ENCODE measurements around the gene TIGAR. TPM values are rescaled to one million over a fixed set of nuclear protein-coding genes. Genes with fewer than 3 reads are reported as not detected.

TIGAR gene
- total RNA-seq, 1 experiment from 2014 or later = 27.5 TPM

DNA sequence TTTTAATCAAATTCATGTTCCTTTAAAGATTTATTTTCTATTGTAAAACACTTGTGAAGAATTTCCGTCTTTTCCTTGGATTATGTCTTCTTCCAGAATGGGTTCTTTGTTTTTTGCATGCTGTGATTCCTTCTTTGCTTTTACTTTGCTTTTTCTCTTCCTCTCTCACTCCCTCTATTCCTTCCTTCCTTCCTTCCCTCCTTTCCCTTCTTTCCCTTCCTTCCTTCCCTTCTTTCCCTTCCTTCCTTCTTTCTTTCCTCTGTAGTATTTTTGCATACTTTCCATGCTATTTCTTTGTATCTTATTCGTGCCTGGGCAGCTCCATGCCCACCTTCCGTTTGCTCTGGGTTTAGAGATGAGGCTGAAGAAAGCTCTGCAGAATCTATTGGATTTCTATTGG lies 80.1 kb downstream of the TIGAR start:
- H3K27ac ChIP-seq (ENCODE audit: insufficient read length, low read depth, low read length) = no peak overlapping the region
- no peaks in the 10 kb centered on the region for H3K27me3 ChIP-seq (ENCODE audit: insufficient read depth, low read length)
- H3K14ac ChIP-seq (ENCODE audit: insufficient read depth, low read length) = no peak overlapping the region
- TF ChIP-seq, protein P1, sequence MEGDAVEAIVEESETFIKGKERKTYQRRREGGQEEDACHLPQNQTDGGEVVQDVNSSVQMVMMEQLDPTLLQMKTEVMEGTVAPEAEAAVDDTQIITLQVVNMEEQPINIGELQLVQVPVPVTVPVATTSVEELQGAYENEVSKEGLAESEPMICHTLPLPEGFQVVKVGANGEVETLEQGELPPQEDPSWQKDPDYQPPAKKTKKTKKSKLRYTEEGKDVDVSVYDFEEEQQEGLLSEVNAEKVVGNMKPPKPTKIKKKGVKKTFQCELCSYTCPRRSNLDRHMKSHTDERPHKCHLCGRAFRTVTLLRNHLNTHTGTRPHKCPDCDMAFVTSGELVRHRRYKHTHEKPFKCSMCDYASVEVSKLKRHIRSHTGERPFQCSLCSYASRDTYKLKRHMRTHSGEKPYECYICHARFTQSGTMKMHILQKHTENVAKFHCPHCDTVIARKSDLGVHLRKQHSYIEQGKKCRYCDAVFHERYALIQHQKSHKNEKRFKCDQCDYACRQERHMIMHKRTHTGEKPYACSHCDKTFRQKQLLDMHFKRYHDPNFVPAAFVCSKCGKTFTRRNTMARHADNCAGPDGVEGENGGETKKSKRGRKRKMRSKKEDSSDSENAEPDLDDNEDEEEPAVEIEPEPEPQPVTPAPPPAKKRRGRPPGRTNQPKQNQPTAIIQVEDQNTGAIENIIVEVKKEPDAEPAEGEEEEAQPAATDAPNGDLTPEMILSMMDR (conservative IDR thresholded peaks at IDR 0.05) = no peak
- H2BK5ac ChIP-seq (ENCODE audit: insufficient read length, low read length) = no peak overlapping the region
- Mint-ChIP-seq H3K9me3 (peaks cover 10 to 11% of the 10 kb centered on the region in 2 experiments), H3K4me1 (peaks cover 3 to 6% of the 10 kb centered on the region in 2 experiments; a peak in 3 of 4 replicates), H3K36me3 (ENCODE audit: insufficient read depth in 1 of 3, low read depth in 3 of 3) (peaks cover 0 to 8% (median 0%) of the 10 kb centered on the region in 3 experiments; a peak in 1 of 7 replicates), H3K27me3 (ENCODE audit: low read depth) (peaks cover 5% of the 10 kb centered on the region; the same call in 1 of the 2 replicates), H3K27ac (no peak overlapping the region), H3K4me3 (no peak overlapping the region)
- no peak overlapping the region for H4K5ac ChIP-seq (ENCODE audit: insufficient read length, low read depth, low read length)
- H3K4me1 ChIP-seq (ENCODE audit: insufficient read depth, low read length) = no peaks in the 10 kb centered on the region
- H4K20me1 ChIP-seq (ENCODE audit: control insufficient read depth, insufficient read depth, insufficient read length) = no peaks in the 10 kb centered on the region
- no peak overlapping the region for H2BK15ac ChIP-seq (ENCODE audit: low read depth, low read length)
- H4K8ac ChIP-seq (replicated peaks; ENCODE audit: insufficient read length, low read depth, low read length) = no peak overlapping the region
- H3K4me2 ChIP-seq (ENCODE audit: insufficient read depth, insufficient read length, low read length) = no peak overlapping the region
- no peak overlapping the region for H3K23ac ChIP-seq (ENCODE audit: insufficient read length, low read depth, low read length)
- no peak overlapping the region for H2BK20ac ChIP-seq (ENCODE audit: low read depth, low read length, poor library complexity, severe bottlenecking)
- H3K56ac ChIP-seq (ENCODE audit: insufficient read length, low read depth, low read length) = no peak overlapping the region
- H2BK120ac ChIP-seq (ENCODE audit: low read depth, low read length, poor library complexity, severe bottlenecking) = no peak overlapping the region
- no peak overlapping the region for H3T11ph ChIP-seq (ENCODE audit: low read length)
- no peaks in the 10 kb centered on the region for H3K79me1 ChIP-seq (ENCODE audit: insufficient read depth, low read depth, low read length, poor library complexity, severe bottlenecking)
- H2BK12ac ChIP-seq (ENCODE audit: insufficient read length, low read depth, low read length) = no peak overlapping the region
- H3K9me3 ChIP-seq (ENCODE audit: control insufficient read depth, low read depth, low read length) = no peaks in the 10 kb centered on the region
- no peaks in the 10 kb centered on the region for H3K79me2 ChIP-seq (ENCODE audit: insufficient read depth, low read length)
- WGBS (ENCODE audit: extremely low coverage, insufficient read length, low lambda C conversion rate) = no CpG with 5 or more reads among the region's 3 CpGs
- H3K18ac ChIP-seq (ENCODE audit: insufficient read length, low read depth, low read length) = no peak overlapping the region
- H2AK5ac ChIP-seq (ENCODE audit: insufficient read length, low read length) = no peak overlapping the region
- no peak overlapping the region for H3K9ac ChIP-seq (ENCODE audit: extremely low read depth, insufficient read length, low read length)
- no peak for DNase-seq
- no peaks in the 10 kb centered on the region for H3K23me2 ChIP-seq (ENCODE audit: insufficient read length, low read depth, low read length, poor library complexity, severe bottlenecking)
- no peak overlapping the region for H3K4ac ChIP-seq (ENCODE audit: low read depth, low read length)
- no peak overlapping the region for H4K91ac ChIP-seq (ENCODE audit: insufficient read length, low read depth, low read length)
- no peak overlapping the region for H2AFZ ChIP-seq (ENCODE audit: low read length)
